Measurements from ENCODE around the gene SMKR1. TPM values are rescaled to one million over a fixed set of nuclear protein-coding genes. Genes with fewer than 3 reads are reported as not detected.

SMKR1 gene
- total RNA-seq, 1 experiment from 2014 or later: 8.9 TPM

- no peak for TF ChIP-seq POLR2A (IDR thresholded peaks at IDR 0.05; ENCODE audit: borderline replicate concordance, extremely low read depth, insufficient read depth, insufficient read length)
- no peak for TF ChIP-seq ZBTB33 (IDR thresholded peaks at IDR 0.05; ENCODE audit: extremely low read depth, insufficient replicate concordance, low read length)
- no peak for TF ChIP-seq CEBPB (IDR thresholded peaks at IDR 0.05; ENCODE audit: low read depth)
- no peak for TF ChIP-seq ZFX (IDR thresholded peaks at IDR 0.05)
- TF ChIP-seq, protein P1, sequence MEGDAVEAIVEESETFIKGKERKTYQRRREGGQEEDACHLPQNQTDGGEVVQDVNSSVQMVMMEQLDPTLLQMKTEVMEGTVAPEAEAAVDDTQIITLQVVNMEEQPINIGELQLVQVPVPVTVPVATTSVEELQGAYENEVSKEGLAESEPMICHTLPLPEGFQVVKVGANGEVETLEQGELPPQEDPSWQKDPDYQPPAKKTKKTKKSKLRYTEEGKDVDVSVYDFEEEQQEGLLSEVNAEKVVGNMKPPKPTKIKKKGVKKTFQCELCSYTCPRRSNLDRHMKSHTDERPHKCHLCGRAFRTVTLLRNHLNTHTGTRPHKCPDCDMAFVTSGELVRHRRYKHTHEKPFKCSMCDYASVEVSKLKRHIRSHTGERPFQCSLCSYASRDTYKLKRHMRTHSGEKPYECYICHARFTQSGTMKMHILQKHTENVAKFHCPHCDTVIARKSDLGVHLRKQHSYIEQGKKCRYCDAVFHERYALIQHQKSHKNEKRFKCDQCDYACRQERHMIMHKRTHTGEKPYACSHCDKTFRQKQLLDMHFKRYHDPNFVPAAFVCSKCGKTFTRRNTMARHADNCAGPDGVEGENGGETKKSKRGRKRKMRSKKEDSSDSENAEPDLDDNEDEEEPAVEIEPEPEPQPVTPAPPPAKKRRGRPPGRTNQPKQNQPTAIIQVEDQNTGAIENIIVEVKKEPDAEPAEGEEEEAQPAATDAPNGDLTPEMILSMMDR (IDR thresholded peaks at IDR 0.05 in 2 of 3, conservative IDR thresholded peaks at IDR 0.05 in 1 of 3; ENCODE audit: borderline replicate concordance in 1 of 3, insufficient read depth in 1 of 3, low read depth in 2 of 3, low read length in 2 of 3): no peak
- H3K9ac ChIP-seq (ENCODE audit: low read length): no peak overlapping the region
- no peaks in the 10 kb centered on the region for H3K36me3 ChIP-seq (ENCODE audit: control insufficient read depth in 1 of 2, insufficient read depth in 2 of 2, low read length in 2 of 2)
- no peak for ATAC-seq
- H3K27me3 ChIP-seq (ENCODE audit: insufficient read depth, low read length): no peaks in the 10 kb centered on the region
- DNase-seq (ENCODE audit: low read depth, low spot score): no peak
- no peaks in the 10 kb centered on the region for H3K4me1 ChIP-seq (ENCODE audit: control insufficient read depth in 1 of 2, insufficient read depth in 2 of 2, low read length in 2 of 2)
- ChIA-PET CTCF (no interaction called here), POLR2A (no interaction called here), RAD21 (ENCODE audit: low non-redundant PET in 1 of 2, low total read pairs in 2 of 2, uncharacterized antibody in 2 of 2, unreplicated experiment in 2 of 2) (no interaction called here)
- no peaks in the 10 kb centered on the region for H3K9me3 ChIP-seq (ENCODE audit: control insufficient read depth in 1 of 2, insufficient read depth in 1 of 2, low read depth in 1 of 2, low read length in 2 of 2)
- intact Hi-C loops (cut with micrococcal nuclease): no loop called here
- no TSS peak for BruUV-seq (replicated peaks)
- no peaks in the 10 kb centered on the region for H3K79me2 ChIP-seq (ENCODE audit: insufficient read depth, low read length)
- H4K20me1 ChIP-seq (ENCODE audit: insufficient read depth): no peaks in the 10 kb centered on the region
- H3K4me2 ChIP-seq (ENCODE audit: low read length): no peak overlapping the region
- H3K4me3 ChIP-seq (replicated peaks in 1 of 2; ENCODE audit: low read depth in 1 of 2, low read length in 2 of 2): no peak overlapping the region
- no peak overlapping the region for H2AFZ ChIP-seq (ENCODE audit: low read depth, low read length, poor library complexity, severe bottlenecking)
- H3K27ac ChIP-seq (ENCODE audit: low read depth, low read length): no peak overlapping the region
- no peaks in the 10 kb centered on the region for H3K9me2 ChIP-seq (ENCODE audit: insufficient read depth)
Measured at GRCh38 chr7:129560831-129561230, 58.5 kb downstream of the SMKR1 start.

Measured in HCT116 (cell line).